Colonic mucosa (tissue), 4 donors: ENCODE measurements around the gene CDK11A. TPM values are rescaled to one million over a fixed set of nuclear protein-coding genes. Genes with fewer than 3 reads are reported as not detected.
"Not testable (repeated sequence)": the region's sequence is repeated elsewhere in the genome, so short reads cannot be mapped to it uniquely, and the experiment has no call there.

ENCODE experiments used
- DNase-seq: peaks from one replicate; pipeline ENCODE4 v3.0.0-alpha.2; 2020
- H3K27ac ChIP-seq: fragments of 200-600 bp; one replicate; pipeline ENCODE4 v1.8.0; 2021
- H3K27me3 ChIP-seq: fragments of 200-600 bp; one replicate; pipeline ENCODE4 v1.8.0; 2021
- H3K36me3 ChIP-seq: fragments of 200-600 bp; one replicate; pipeline ENCODE4 v1.8.0; 2021
- H3K4me1 ChIP-seq: fragments of 200-600 bp; one replicate; pipeline ENCODE4 v1.8.0; 2021; ENCODE audit warnings: mild to moderate bottlenecking
- H3K4me3 ChIP-seq: fragments of 200-600 bp; one replicate; pipeline ENCODE4 v1.8.0; 2021
- H3K9ac ChIP-seq, 2 donors: one replicate each; pipeline ENCODE4 v1.7.0; 2013; ENCODE audit warnings: control low read depth in 2 of 2, low read depth in 2 of 2, low read length in 2 of 2
- H3K9me3 ChIP-seq: fragments of 200-600 bp; one replicate; pipeline ENCODE4 v1.8.0; 2021
- intact Hi-C: fragments of 100-400 bp; cut with DNase I; formaldehyde crosslinking; loops from one replicate; pipeline ENCODE4 v1.14.1; 2022
- total RNA-seq, 2 donors: library from RNA; stranded (reverse); fragmentation: NEBNext Ultra II Directional in 1 of 2; extraction: Animal tissue kit (Norgen Biotek cat#: 25700) in 1 of 2; gene quantifications; one replicate each; pipeline ENCODE4 v1.2.1, GENCODE V29; 2021
- TF ChIP-seq, protein P1 (sequence below): fragments of 200-600 bp; IDR thresholded peaks from one replicate; pipeline ENCODE4 v1.8.0; 2022; ENCODE audit warnings: antibody characterized with exemption, mild to moderate bottlenecking
- donor health status: healthy.
- donor health status: DM: no; HTN: no; CAD: no.
- donor health status: DM: no; HTN: no; CAD: no.

Gene CDK11A
- total RNA-seq, 2 donors from 2014 or later = 52.2 to 58.5 TPM

DNA sequence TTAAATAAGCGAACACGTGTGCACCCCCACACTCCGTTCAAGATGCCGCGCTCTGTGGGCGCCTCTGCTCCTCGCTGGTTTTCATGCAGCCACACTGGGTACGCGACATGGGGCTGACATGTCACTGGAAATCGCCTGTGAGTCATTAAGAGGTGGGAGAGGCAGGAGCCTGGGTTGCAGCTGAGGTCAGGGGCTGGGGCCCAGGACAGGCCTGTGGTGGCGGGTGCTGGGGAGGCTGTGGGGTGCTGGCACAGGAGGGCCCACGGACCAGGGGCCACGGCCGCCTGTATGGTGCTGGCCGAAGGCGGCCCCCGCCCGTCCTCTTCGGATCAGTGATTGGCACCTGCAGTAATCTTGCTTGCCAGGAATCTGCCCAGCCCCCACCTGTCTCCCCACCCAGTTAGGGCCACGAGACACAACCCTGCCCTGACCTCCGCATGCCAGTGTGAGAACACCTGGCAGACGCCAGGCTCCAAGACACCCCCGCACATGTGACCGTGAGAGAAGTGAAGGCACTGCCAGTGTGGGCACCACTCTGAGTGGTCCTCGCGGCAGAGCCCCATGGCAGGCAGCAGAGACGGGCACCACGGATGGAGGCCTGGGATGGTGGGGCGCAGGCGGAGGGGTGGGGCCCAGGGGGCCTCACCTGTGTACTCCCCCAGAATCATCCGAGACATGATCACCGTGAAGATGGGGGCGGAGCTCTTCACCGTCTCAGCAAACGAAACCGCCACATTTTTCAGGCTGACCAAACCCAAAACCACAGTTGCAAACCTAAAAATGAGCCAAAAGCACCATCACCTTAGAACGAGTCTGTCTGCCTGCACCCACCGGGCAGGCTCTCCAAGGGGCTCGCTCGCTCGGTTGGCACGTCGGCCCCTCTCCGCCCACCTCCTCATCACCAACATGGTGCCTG lies 13.8 kb upstream of the CDK11A start:
- H3K4me3 ChIP-seq, H3K27ac ChIP-seq, intact Hi-C loops: not testable (repeated sequence)

DNA sequence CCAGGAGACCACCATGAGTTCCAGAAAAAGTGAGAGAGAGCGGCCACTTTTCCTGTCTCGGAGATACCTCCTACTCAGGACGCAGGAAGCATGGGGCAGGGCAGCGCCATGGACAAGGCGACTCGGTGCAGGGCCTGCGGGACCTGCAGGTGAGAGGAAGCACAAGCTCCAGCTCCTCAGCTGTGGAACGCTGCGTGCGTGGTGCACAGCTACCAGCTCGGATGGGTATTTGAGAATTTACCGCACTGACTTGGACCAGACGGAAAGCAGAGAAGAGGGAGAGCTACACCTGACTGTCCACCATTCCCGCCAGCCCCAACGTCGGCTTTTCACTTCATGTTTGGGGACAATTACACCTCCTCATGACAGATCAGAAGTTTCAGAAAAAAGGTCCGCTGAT lies 8.2 kb upstream of the CDK11A start:
- intact Hi-C loops = no loop called here
- no peak overlapping the region for H3K4me3 ChIP-seq
- no peak overlapping the region for H3K9ac ChIP-seq
- no peaks in the 10 kb centered on the region for H3K36me3 ChIP-seq
- no peaks in the 10 kb centered on the region for H3K27me3 ChIP-seq
- DNase-seq = no peak
- TF ChIP-seq, protein P1, sequence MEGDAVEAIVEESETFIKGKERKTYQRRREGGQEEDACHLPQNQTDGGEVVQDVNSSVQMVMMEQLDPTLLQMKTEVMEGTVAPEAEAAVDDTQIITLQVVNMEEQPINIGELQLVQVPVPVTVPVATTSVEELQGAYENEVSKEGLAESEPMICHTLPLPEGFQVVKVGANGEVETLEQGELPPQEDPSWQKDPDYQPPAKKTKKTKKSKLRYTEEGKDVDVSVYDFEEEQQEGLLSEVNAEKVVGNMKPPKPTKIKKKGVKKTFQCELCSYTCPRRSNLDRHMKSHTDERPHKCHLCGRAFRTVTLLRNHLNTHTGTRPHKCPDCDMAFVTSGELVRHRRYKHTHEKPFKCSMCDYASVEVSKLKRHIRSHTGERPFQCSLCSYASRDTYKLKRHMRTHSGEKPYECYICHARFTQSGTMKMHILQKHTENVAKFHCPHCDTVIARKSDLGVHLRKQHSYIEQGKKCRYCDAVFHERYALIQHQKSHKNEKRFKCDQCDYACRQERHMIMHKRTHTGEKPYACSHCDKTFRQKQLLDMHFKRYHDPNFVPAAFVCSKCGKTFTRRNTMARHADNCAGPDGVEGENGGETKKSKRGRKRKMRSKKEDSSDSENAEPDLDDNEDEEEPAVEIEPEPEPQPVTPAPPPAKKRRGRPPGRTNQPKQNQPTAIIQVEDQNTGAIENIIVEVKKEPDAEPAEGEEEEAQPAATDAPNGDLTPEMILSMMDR = no peak
- no peaks in the 10 kb centered on the region for H3K4me1 ChIP-seq
- H3K9me3 ChIP-seq = no peaks in the 10 kb centered on the region
- H3K27ac ChIP-seq = no peak overlapping the region

More for the DNA sequence above, 13.8 kb upstream of the CDK11A start:
- DNase-seq, H3K9me3 ChIP-seq, H3K4me1 ChIP-seq, H3K36me3 ChIP-seq, H3K27me3 ChIP-seq, H3K9ac ChIP-seq: not testable (repeated sequence)

DNA sequence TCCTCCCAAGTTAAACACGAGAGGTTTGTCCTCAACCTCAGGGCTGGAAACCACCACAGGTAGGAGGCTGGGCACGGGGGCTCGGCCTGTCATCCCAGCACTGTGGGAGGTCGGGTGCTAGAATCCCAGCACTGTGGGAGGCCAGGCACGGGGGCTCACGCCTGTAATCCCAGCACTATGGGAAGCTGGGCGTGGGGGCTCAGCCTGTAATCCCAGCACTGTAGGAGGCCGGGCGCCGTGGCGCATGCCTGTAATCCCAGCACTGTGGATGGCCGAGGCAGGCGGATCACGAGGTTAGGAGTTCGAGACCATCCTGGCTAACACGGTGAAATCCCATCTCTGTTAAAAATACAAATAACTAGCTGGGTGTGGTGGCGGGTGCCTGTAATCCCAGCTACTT lies 6.7 kb upstream of the CDK11A start:
- H3K27me3 ChIP-seq = no peaks in the 10 kb centered on the region

DNA sequence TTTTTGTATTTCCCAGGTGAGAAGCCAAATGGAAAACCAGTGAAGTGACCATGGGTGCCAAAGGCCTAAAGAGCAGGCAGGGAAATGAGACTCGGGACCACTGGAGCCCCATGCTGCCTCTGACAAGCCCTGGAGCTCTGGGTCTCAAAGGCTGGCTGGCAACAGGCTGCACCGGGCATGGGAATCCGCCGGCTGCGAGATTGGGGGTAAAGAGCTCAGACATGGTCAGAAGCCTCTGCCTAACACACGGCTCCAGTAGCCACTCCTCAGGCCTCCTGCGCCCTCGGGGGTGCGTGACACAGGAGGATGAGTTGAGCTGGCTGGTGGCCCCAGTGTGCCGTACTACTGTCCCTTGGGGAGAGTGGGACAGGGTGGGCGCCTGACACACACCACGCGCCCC lies 6.1 kb upstream of the CDK11A start:
- H3K27ac ChIP-seq, H3K9ac ChIP-seq, H3K36me3 ChIP-seq, H3K4me1 ChIP-seq, H3K27me3 ChIP-seq, H3K9me3 ChIP-seq, intact Hi-C loops, H3K4me3 ChIP-seq, DNase-seq: not testable (repeated sequence)

More for the DNA sequence above, 6.7 kb upstream of the CDK11A start:
- H3K36me3 ChIP-seq = no peaks in the 10 kb centered on the region
- H3K4me1 ChIP-seq = no peaks in the 10 kb centered on the region
- intact Hi-C loops = no loop called here
- H3K9me3 ChIP-seq = no peaks in the 10 kb centered on the region
- H3K4me3 ChIP-seq = no peak overlapping the region
- TF ChIP-seq, protein P1 = no peak
- no peak for DNase-seq
- no peak overlapping the region for H3K9ac ChIP-seq
- no peak overlapping the region for H3K27ac ChIP-seq

DNA sequence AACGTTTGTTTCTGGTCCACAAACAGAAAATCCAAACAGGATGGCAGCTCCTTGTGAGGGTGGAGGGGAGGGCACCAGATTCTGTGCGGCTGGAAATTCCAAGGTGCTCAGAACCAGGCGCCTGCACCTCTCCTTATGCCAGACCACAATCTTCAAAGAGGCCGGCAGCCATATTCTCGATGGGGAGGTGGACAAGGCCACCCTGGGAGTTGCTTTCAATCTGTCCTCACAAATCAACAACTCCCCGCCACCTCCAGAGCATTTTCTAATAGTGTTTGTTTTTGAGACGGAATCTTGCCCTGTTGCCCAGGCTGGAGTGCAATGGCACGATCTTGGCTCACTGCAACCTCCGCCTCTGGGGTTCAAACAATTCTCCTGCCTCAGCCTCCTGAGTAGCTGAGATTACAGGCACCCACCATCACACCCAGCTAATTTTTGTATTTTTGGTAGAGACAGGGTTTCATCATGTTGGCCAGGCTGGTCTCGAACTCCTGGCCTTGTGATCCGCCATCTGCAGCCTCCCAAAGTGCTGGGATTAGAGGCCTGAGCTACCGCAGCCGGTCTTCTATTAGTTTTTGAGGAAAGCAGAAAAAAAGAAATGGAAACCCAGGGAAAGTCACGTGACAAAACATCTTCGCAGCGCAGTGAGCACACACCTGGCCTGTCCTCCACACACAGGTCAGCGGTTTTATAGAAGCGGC lies 5.1 kb upstream of the CDK11A start:
- H3K9ac ChIP-seq, H3K4me3 ChIP-seq, intact Hi-C loops, H3K36me3 ChIP-seq, H3K27ac ChIP-seq, H3K4me1 ChIP-seq, DNase-seq, H3K27me3 ChIP-seq, H3K9me3 ChIP-seq: not testable (repeated sequence)

DNA sequence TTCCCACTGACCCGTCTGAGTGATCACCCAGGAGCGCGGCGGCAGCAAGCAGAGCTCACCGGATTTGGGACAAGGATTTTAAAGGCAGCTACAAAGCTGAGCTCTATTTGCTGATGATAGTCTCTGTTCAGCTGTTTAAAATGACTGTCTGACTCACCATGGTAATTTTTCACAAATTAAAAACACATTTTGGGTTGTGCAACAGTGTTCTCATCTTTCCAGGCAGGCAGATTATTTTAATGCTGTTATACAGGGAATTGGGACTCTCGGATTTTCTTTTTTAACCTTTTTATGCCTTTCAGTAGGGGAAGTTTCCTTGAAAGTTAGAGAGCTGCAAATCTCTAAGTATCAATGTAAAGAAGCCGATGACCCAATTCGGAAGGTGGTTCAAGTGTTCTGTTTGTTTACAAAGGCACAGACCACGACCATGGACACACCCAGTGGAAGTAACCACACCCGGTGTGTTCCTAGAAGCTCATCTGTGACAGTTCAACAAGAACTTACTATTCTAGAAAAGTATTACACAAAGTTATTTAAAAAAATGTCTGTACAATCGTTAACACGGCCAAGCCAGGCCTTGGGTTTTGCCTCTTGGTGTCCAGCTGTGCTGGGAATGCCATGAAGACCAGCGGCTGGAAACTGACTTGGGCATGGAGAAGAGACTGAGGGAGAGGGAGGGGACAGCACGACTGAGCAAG lies 4.3 kb upstream of the CDK11A start:
- intact Hi-C loops, H3K27me3 ChIP-seq, H3K4me3 ChIP-seq, H3K36me3 ChIP-seq, H3K4me1 ChIP-seq, H3K9me3 ChIP-seq, DNase-seq: not testable (repeated sequence)
- H3K9ac ChIP-seq = peak overlapping the region in 1 of 2 donors; percentile 34
- H3K27ac ChIP-seq = peak overlapping the region; percentile 36

DNA sequence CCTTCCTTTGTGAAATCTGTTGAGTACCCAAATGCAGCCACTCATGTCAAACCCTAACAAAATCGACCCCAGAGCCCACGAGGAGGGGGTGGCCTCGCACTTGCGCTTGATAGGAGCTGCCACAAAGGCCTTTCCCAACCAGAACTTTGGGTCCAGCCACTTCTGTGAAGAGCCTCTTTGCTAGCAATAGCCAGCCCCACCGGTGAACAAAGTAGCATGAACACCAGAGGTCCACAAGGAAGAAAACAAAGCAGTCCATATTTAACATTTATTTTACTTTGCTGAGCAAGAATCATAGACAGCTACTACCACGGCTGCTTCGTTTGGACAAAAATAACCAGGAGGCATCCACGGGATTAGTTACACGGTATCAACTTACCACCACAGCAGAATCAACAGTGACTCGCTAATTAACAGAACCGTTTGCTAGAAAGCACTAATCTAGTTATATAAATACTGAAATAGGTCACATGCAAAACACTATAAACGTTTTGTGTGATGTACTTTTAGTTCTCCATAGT lies 3.0 kb upstream of the CDK11A start:
- intact Hi-C loops, H3K27me3 ChIP-seq, H3K27ac ChIP-seq: not testable (repeated sequence)

DNA sequence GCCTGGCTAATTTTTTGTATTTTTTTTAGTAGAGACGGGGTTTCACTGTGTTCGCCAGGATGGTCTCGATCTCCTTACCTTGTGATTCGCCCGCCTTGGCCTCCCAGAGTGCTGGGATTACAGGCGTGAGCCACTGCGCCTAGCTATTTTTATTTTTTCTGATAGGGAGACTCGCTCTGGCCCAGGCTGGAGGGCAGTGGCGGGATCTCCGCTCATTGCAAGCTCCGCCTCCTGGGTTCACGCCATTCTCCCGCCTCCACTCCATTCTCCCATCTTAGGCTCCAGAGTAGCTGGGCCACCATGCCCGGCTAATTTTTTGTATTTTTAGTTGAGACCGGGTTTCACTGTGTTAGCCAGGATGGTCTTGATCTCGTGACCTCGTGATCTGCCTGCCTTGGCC lies 1.9 kb upstream of the CDK11A start:
- H3K36me3 ChIP-seq, H3K27me3 ChIP-seq, H3K27ac ChIP-seq, intact Hi-C loops, H3K4me1 ChIP-seq, H3K4me3 ChIP-seq, DNase-seq, H3K9ac ChIP-seq, H3K9me3 ChIP-seq: not testable (repeated sequence)

More for the DNA sequence above, 3.0 kb upstream of the CDK11A start:
- not testable (repeated sequence) for H3K4me1 ChIP-seq, H3K9ac ChIP-seq, DNase-seq, H3K36me3 ChIP-seq, H3K9me3 ChIP-seq, H3K4me3 ChIP-seq
